ENCODE results near the gene MYOC. TPM values are rescaled to one million over a fixed set of nuclear protein-coding genes. Genes with fewer than 3 reads are reported as not detected.

The MYOC gene
- total and polyA plus RNA-seq, 2 donors from 2014 or later: 0.66 TPM; not detected in 1

DNA sequence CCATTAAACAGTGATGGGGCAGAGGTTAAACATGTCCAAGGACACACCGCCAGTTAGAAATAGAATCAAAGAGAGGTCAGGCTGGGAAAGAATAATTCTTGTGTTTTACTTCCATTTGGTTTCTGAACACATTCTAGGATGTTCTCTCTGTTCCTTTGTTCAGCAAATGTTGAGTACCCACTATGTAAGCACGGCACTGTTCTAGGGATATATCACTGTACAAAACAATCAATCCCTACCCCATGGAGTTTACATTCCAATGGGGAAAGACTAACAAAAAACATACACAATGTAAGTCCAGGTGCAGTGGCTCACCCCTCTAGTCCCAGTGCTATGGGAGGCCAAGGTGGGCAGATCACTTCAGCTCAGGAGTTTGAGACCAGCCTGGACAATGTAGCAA is 24.3 kb downstream of the MYOC start:
- Histone ChIP-seq H3K4me1 (ENCODE audit: control insufficient read depth in 2 of 3, insufficient read depth in 2 of 3, low read depth in 1 of 3, low read length in 3 of 3) (peaks cover 0 to 2% (median 0%) of the 10 kb centered on the region in 3 donors), H3K4me3 (ENCODE audit: low read length in 3 of 3) (no peak overlapping the region), H3K9ac (ENCODE audit: low read length in 3 of 3) (no peak overlapping the region), H3K27me3 (ENCODE audit: control insufficient read depth, insufficient read depth, low read length) (no peaks in the 10 kb centered on the region), H3K27ac (ENCODE audit: low read depth in 2 of 2, low read length in 2 of 2) (no peak overlapping the region), H3K36me3 (ENCODE audit: control insufficient read depth in 2 of 3, insufficient read depth in 3 of 3, low read length in 3 of 3) (no peaks in the 10 kb centered on the region), H3K9me3 (ENCODE audit: control insufficient read depth in 2 of 3, insufficient read depth in 1 of 3, low read length in 3 of 3) (no peaks in the 10 kb centered on the region)
- intact Hi-C loops (cut with DNase I): no loop called here
- TF ChIP-seq, protein P1, sequence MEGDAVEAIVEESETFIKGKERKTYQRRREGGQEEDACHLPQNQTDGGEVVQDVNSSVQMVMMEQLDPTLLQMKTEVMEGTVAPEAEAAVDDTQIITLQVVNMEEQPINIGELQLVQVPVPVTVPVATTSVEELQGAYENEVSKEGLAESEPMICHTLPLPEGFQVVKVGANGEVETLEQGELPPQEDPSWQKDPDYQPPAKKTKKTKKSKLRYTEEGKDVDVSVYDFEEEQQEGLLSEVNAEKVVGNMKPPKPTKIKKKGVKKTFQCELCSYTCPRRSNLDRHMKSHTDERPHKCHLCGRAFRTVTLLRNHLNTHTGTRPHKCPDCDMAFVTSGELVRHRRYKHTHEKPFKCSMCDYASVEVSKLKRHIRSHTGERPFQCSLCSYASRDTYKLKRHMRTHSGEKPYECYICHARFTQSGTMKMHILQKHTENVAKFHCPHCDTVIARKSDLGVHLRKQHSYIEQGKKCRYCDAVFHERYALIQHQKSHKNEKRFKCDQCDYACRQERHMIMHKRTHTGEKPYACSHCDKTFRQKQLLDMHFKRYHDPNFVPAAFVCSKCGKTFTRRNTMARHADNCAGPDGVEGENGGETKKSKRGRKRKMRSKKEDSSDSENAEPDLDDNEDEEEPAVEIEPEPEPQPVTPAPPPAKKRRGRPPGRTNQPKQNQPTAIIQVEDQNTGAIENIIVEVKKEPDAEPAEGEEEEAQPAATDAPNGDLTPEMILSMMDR (IDR thresholded peaks at IDR 0.05; ENCODE audit: borderline replicate concordance, extremely low read depth, insufficient read depth): no peak
- DNase-seq: no peak
- FAIRE-seq: no peak

DNA sequence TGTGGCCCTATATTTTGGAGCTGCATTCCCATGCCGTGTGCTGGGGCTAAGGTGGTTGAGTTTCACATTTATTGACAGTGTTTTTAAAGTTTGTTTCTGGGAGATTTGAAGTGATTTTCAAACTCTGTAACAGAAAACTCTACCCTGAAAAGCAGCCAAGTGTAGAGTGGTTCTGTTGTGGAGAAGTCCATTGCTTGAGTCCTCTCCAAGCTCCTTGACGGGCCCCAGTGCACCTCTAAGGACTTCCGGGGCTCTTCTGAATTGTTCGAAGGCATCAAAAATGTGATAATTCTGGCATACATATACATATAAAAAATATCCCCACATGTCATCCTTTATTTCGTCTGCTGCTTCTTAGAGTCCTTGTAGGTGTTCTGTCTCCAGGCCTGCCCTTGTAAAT is 25.5 kb downstream of the MYOC start:
- DNase-seq: no peak
- intact Hi-C loops (cut with DNase I): no loop called here
- no peak for FAIRE-seq
- H3K4me1 ChIP-seq (ENCODE audit: control insufficient read depth in 2 of 3, insufficient read depth in 2 of 3, low read depth in 1 of 3, low read length in 3 of 3): peaks cover 0 to 2% (median 0%) of the 10 kb centered on the region in 3 donors
- H3K27ac ChIP-seq (ENCODE audit: low read depth in 2 of 2, low read length in 2 of 2): no peak overlapping the region
- H3K36me3 ChIP-seq (ENCODE audit: control insufficient read depth in 2 of 3, insufficient read depth in 3 of 3, low read length in 3 of 3): no peaks in the 10 kb centered on the region
- no peaks in the 10 kb centered on the region for H3K9me3 ChIP-seq (ENCODE audit: control insufficient read depth in 2 of 3, insufficient read depth in 1 of 3, low read length in 3 of 3)
- H3K27me3 ChIP-seq (ENCODE audit: control insufficient read depth, insufficient read depth, low read length): no peaks in the 10 kb centered on the region
- no peak overlapping the region for H3K9ac ChIP-seq (ENCODE audit: low read length in 3 of 3)
- no peak overlapping the region for H3K4me3 ChIP-seq (ENCODE audit: low read length in 3 of 3)
- TF ChIP-seq, protein P1 (IDR thresholded peaks at IDR 0.05; ENCODE audit: borderline replicate concordance, extremely low read depth, insufficient read depth): no peak

DNA sequence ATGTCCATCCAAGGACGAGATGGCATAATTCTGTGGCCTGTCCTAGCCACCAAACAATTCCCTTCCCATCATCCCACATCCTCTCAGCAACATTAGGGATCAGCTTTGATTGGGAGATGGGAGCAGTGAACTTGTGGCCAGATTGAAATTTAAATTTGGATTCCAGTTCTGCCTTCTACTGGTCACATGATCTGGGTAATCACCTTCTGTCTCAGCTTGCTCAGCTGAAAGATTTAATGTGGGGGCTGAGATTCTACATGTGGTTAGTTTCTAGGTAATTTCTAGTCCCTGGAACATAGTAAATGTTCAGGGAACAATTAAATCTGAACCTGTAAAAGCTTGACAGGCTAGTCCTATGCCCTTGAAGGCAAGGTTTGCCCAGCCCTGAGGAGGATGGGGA is 27.3 kb downstream of the MYOC start:
- FAIRE-seq: no peak
- no peaks in the 10 kb centered on the region for H3K27me3 ChIP-seq (ENCODE audit: control insufficient read depth, insufficient read depth, low read length)
- H3K9ac ChIP-seq (ENCODE audit: low read length in 3 of 3): no peak overlapping the region
- TF ChIP-seq, protein P1 (IDR thresholded peaks at IDR 0.05; ENCODE audit: borderline replicate concordance, extremely low read depth, insufficient read depth): no peak
- intact Hi-C loops (cut with DNase I): no loop called here
- DNase-seq: no peak
- H3K9me3 ChIP-seq (ENCODE audit: control insufficient read depth in 2 of 3, insufficient read depth in 1 of 3, low read length in 3 of 3): no peaks in the 10 kb centered on the region
- H3K4me3 ChIP-seq (ENCODE audit: low read length in 3 of 3): no peak overlapping the region
- H3K27ac ChIP-seq (ENCODE audit: low read depth in 2 of 2, low read length in 2 of 2): no peak overlapping the region
- no peaks in the 10 kb centered on the region for H3K36me3 ChIP-seq (ENCODE audit: control insufficient read depth in 2 of 3, insufficient read depth in 3 of 3, low read length in 3 of 3)
- peaks cover 0 to 2% (median 0%) of the 10 kb centered on the region in 3 donors for H3K4me1 ChIP-seq (ENCODE audit: control insufficient read depth in 2 of 3, insufficient read depth in 2 of 3, low read depth in 1 of 3, low read length in 3 of 3)

All from kidney (tissue), 14 donors.